Measurements from ENCODE around the gene FARP1.

GRCh38 chr13:98100481-98100880 lies 42.4 kb upstream of the FARP1 start:
- TF ChIP-seq, protein P1, sequence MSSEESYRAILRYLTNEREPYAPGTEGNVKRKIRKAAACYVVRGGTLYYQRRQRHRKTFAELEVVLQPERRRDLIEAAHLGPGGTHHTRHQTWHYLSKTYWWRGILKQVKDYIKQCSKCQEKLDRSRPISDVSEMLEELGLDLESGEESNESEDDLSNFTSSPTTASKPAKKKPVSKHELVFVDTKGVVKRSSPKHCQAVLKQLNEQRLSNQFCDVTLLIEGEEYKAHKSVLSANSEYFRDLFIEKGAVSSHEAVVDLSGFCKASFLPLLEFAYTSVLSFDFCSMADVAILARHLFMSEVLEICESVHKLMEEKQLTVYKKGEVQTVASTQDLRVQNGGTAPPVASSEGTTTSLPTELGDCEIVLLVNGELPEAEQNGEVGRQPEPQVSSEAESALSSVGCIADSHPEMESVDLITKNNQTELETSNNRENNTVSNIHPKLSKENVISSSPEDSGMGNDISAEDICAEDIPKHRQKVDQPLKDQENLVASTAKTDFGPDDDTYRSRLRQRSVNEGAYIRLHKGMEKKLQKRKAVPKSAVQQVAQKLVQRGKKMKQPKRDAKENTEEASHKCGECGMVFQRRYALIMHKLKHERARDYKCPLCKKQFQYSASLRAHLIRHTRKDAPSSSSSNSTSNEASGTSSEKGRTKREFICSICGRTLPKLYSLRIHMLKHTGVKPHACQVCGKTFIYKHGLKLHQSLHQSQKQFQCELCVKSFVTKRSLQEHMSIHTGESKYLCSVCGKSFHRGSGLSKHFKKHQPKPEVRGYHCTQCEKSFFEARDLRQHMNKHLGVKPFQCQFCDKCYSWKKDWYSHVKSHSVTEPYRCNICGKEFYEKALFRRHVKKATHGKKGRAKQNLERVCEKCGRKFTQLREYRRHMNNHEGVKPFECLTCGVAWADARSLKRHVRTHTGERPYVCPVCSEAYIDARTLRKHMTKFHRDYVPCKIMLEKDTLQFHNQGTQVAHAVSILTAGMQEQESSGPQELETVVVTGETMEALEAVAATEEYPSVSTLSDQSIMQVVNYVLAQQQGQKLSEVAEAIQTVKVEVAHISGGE (tag by site-specific recombination; conservative IDR thresholded peaks at IDR 0.05; ENCODE audit: low read depth): no peak
- no peak for TF ChIP-seq ZNF398 (tag by site-specific recombination; IDR thresholded peaks at IDR 0.05)
- TF ChIP-seq, protein P2, sequence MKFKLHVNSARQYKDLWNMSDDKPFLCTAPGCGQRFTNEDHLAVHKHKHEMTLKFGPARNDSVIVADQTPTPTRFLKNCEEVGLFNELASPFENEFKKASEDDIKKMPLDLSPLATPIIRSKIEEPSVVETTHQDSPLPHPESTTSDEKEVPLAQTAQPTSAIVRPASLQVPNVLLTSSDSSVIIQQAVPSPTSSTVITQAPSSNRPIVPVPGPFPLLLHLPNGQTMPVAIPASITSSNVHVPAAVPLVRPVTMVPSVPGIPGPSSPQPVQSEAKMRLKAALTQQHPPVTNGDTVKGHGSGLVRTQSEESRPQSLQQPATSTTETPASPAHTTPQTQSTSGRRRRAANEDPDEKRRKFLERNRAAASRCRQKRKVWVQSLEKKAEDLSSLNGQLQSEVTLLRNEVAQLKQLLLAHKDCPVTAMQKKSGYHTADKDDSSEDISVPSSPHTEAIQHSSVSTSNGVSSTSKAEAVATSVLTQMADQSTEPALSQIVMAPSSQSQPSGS (tag by site-specific recombination; IDR thresholded peaks at IDR 0.05; ENCODE audit: low read depth): no peak
- TF ChIP-seq REPIN1 (tag by site-specific recombination; IDR thresholded peaks at IDR 0.05; ENCODE audit: low read depth): no peak
- TF ChIP-seq, protein P3, sequence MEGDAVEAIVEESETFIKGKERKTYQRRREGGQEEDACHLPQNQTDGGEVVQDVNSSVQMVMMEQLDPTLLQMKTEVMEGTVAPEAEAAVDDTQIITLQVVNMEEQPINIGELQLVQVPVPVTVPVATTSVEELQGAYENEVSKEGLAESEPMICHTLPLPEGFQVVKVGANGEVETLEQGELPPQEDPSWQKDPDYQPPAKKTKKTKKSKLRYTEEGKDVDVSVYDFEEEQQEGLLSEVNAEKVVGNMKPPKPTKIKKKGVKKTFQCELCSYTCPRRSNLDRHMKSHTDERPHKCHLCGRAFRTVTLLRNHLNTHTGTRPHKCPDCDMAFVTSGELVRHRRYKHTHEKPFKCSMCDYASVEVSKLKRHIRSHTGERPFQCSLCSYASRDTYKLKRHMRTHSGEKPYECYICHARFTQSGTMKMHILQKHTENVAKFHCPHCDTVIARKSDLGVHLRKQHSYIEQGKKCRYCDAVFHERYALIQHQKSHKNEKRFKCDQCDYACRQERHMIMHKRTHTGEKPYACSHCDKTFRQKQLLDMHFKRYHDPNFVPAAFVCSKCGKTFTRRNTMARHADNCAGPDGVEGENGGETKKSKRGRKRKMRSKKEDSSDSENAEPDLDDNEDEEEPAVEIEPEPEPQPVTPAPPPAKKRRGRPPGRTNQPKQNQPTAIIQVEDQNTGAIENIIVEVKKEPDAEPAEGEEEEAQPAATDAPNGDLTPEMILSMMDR (tag by site-specific recombination; IDR thresholded peaks at IDR 0.05): no peak
- TF ChIP-seq, protein P4, sequence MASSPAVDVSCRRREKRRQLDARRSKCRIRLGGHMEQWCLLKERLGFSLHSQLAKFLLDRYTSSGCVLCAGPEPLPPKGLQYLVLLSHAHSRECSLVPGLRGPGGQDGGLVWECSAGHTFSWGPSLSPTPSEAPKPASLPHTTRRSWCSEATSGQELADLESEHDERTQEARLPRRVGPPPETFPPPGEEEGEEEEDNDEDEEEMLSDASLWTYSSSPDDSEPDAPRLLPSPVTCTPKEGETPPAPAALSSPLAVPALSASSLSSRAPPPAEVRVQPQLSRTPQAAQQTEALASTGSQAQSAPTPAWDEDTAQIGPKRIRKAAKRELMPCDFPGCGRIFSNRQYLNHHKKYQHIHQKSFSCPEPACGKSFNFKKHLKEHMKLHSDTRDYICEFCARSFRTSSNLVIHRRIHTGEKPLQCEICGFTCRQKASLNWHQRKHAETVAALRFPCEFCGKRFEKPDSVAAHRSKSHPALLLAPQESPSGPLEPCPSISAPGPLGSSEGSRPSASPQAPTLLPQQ (tag by site-specific recombination; IDR thresholded peaks at IDR 0.05): no peak
- no peak for TF ChIP-seq ZNF214 (tag by site-specific recombination; IDR thresholded peaks at IDR 0.05; ENCODE audit: borderline replicate concordance)
- no peak for TF ChIP-seq YY1 (tag by site-specific recombination; IDR thresholded peaks at IDR 0.05)
- no peak for TF ChIP-seq PBX3 (CRISPR knock-in tag; IDR thresholded peaks at IDR 0.05)
- no peak for TF ChIP-seq ZNF354C (tag by site-specific recombination; IDR thresholded peaks at IDR 0.05; ENCODE audit: borderline replicate concordance, low read depth)
